Glutamatergic neuron (in vitro differentiated cells): Measurements from ENCODE around the gene TRMT61A. TPM values are rescaled to one million over a fixed set of nuclear protein-coding genes. Genes with fewer than 3 reads are reported as not detected.

Experiments used
- DNase-seq: peaks from one replicate; pipeline ENCODE4 v3.0.0; 2022
- H3K27ac Mint-ChIP-seq: one replicate; pipeline ENCODE4 v1.8.0; 2020; ENCODE audit warnings: mild to moderate bottlenecking, mixed read lengths, inconsistent platforms; ENCODE audit not compliant: unreplicated experiment
- H3K27me3 Mint-ChIP-seq: one replicate; pipeline ENCODE4 v1.8.0; 2020; ENCODE audit warnings: mild to moderate bottlenecking, moderate library complexity, mixed read lengths, inconsistent platforms; ENCODE audit not compliant: unreplicated experiment
- H3K36me3 Mint-ChIP-seq: one replicate; pipeline ENCODE4 v1.8.0; 2020; ENCODE audit warnings: mild to moderate bottlenecking, mixed read lengths, inconsistent platforms; ENCODE audit not compliant: unreplicated experiment
- H3K4me1 Mint-ChIP-seq: one replicate; pipeline ENCODE4 v1.8.0; 2020; ENCODE audit warnings: mild to moderate bottlenecking, low read depth, mixed read lengths, inconsistent platforms; ENCODE audit not compliant: unreplicated experiment
- H3K4me3 Mint-ChIP-seq: one replicate; pipeline ENCODE4 v1.8.0; 2020; ENCODE audit warnings: mild to moderate bottlenecking, mixed read lengths, inconsistent platforms; ENCODE audit not compliant: unreplicated experiment
- H3K9me3 Mint-ChIP-seq: one replicate; pipeline ENCODE4 v1.8.0; 2020; ENCODE audit warnings: mild to moderate bottlenecking, moderate library complexity, mixed read lengths, inconsistent platforms; ENCODE audit not compliant: unreplicated experiment
- long read RNA-seq: library from polyadenylated mRNA; unstranded; transcript quantifications from one replicate; pipeline ENCODE4 v2.0.0, GENCODE V29; 2020; ENCODE audit not compliant: unreplicated experiment
- total RNA-seq: library from RNA; stranded (reverse); fragmentation: NEBNext Ultra II Directional; extraction: Animal tissue kit (Norgen Biotek cat#: 25700); gene quantifications from one replicate; pipeline ENCODE4 v1.2.1, GENCODE V29; 2021; ENCODE audit not compliant: unreplicated experiment
- TF ChIP-seq, protein P1 (sequence below): fragments of 200-600 bp; sonication (generic); IDR thresholded peaks from one replicate; pipeline ENCODE4 v1.5.0; 2021; ENCODE audit not compliant: partially characterized antibody, unreplicated experiment

Gene TRMT61A
- 7.8 TPM for total RNA-seq
- long read RNA-seq, transcript TRMT61A-202 (4 exons, 3,229 nt), result major isoform, 13 of 16 reads
- long read RNA-seq, partial matches to known transcripts, result 1 of 16 reads
- long read RNA-seq, other reads (novel, unspliced or antisense), result 1 of 16 reads

DNA sequence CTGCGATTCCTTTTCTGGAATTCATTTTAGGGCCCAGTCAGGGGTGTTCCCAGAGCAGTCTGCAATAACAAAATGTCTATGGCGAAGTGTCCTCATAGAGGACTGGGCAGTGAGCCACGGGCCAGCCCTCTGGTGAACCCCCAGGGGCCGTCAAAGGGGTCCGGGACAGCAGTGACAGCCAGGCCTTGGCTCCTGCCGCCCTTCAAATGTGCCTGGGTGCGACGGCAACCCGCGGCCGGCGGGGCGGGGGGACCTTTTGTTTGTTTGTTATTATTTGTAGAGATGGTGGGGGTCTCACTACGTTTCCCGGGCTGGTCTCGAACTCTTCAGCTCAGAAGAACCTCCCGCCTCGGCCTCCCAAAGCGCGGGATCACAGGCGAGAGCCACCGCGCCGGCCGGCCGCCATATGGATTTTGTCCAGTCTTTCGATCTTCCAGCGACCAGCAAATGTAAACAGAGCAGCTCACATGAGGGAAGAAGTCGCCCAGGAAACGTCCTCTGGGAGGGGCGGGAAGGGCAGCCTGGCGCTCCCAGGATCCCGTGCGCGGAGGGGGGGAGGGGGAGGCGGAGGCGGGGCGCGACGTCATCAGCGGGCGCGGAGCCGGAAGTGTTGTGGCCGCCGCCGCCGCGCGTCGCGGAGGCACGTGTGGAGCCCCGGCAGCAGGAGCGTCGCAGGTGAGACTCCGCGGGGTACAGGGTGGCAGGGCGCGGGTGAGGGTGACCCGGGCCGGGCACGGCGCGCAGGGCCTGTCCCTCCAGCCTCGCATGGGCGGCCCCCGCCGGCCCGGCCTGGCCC lies at the start of gene TRMT61A:
TSS of gene TRMT61A (plus strand) at position 610 of the 796 bp plus-strand sequence. CDS start 783 bp downstream, outside the sequence.
- H3K4me3 Mint-ChIP-seq, result peak within 1 kb of the TSS; percentile 96
- TF ChIP-seq, protein P1, sequence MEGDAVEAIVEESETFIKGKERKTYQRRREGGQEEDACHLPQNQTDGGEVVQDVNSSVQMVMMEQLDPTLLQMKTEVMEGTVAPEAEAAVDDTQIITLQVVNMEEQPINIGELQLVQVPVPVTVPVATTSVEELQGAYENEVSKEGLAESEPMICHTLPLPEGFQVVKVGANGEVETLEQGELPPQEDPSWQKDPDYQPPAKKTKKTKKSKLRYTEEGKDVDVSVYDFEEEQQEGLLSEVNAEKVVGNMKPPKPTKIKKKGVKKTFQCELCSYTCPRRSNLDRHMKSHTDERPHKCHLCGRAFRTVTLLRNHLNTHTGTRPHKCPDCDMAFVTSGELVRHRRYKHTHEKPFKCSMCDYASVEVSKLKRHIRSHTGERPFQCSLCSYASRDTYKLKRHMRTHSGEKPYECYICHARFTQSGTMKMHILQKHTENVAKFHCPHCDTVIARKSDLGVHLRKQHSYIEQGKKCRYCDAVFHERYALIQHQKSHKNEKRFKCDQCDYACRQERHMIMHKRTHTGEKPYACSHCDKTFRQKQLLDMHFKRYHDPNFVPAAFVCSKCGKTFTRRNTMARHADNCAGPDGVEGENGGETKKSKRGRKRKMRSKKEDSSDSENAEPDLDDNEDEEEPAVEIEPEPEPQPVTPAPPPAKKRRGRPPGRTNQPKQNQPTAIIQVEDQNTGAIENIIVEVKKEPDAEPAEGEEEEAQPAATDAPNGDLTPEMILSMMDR, result no peak
- H3K27me3 Mint-ChIP-seq, result peaks cover 17% of the 10 kb centered on the region
- H3K27ac Mint-ChIP-seq, result peak within 1 kb of the TSS; percentile 99
- DNase-seq, result peak; percentile 91
- H3K36me3 Mint-ChIP-seq, result no peaks in the 10 kb centered on the region
- peaks cover 25% of the 10 kb centered on the region for H3K4me1 Mint-ChIP-seq
- peaks cover 2% of the 10 kb centered on the region for H3K9me3 Mint-ChIP-seq

DNA sequence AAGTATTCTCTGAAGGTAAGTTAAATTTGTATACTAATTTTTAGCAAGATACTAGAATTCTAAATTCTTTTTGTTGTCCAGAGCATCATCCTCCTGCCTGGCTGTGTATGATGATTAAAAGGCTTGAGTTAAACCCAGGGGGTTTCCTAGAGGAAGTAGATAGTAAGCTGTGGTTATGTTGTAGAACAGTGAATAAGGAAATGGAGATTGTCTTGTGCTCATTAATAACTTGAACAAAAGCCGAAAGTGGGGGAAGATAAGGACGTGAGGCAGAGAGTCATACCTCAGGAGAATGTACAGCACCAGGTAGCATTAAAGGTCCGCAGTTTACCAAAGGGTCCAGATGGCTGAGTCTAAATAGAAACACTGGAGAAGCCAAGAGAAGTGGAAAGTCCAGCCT lies 48.4 kb upstream of the TRMT61A start:
- Mint-ChIP-seq H3K27me3 (peaks cover 2% of the 10 kb centered on the region), H3K4me3 (no peak overlapping the region), H3K9me3 (peaks cover 2% of the 10 kb centered on the region), H3K4me1 (no peaks in the 10 kb centered on the region), H3K27ac (no peak overlapping the region), H3K36me3 (no peaks in the 10 kb centered on the region)
- TF ChIP-seq, protein P1, result no peak
- no peak for DNase-seq

- H3K36me3 Mint-ChIP-seq, result no peaks in the 10 kb centered on the region
- H3K9me3 Mint-ChIP-seq, result no peaks in the 10 kb centered on the region
- TF ChIP-seq, protein P1, result no peak
- H3K4me3 Mint-ChIP-seq, result no peak overlapping the region
- no peaks in the 10 kb centered on the region for H3K4me1 Mint-ChIP-seq
- peaks cover 2% of the 10 kb centered on the region for H3K27me3 Mint-ChIP-seq
- no peak overlapping the region for H3K27ac Mint-ChIP-seq
- no peak for DNase-seq
Measured at GRCh38 chr14:103483600-103483999, 45.4 kb upstream of the TRMT61A start.

DNA sequence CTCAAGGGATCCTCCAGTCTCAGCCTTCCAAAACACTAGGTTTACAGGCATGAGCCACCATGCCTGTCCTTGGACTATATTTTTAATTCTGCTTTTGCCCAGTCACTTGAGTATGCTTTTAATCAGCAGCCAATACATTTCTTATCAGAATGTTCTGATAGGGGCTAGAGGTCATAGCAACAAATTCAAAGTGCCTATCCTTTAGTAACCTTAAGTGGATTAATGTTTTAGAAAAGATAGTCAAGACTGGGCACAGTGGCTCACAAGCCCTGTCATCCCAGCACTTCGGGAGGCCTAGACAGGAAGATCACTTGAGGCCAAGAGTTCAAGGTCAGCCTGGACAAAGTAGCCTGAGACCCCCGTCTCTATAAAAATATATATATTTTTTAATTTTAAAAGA lies 43.5 kb upstream of the TRMT61A start:
- Mint-ChIP-seq H3K4me1 (peaks cover 7% of the 10 kb centered on the region), H3K4me3 (no peak overlapping the region), H3K9me3 (no peaks in the 10 kb centered on the region), H3K27ac (no peak overlapping the region), H3K36me3 (no peaks in the 10 kb centered on the region), H3K27me3 (peaks cover 2% of the 10 kb centered on the region)
- TF ChIP-seq, protein P1, result no peak
- DNase-seq, result no peak

DNA sequence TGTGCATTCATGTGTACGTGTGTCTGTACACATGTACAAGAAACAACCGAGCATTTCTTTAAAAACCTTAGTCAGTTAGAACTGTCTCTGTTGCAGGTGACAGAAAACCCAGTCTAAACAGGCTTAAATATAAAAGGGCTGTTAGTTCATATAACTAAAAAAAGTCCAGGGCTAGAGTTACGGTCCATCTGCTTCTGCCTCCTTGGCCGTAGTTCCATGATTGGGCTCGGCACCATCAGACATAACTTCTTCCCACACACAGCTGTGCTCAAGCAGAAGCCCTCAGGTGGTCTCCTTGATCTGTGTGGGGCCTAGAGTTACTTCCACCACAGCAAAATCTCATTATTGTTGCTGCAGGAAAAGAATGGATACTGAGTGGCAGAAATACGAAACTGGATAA lies 40.9 kb upstream of the TRMT61A start:
- H3K9me3 Mint-ChIP-seq, result no peaks in the 10 kb centered on the region
- no peak for DNase-seq
- peaks cover 10% of the 10 kb centered on the region for H3K4me1 Mint-ChIP-seq
- H3K36me3 Mint-ChIP-seq, result no peaks in the 10 kb centered on the region
- peaks cover 2% of the 10 kb centered on the region for H3K27me3 Mint-ChIP-seq
- H3K4me3 Mint-ChIP-seq, result no peak overlapping the region
- TF ChIP-seq, protein P1, result no peak
- H3K27ac Mint-ChIP-seq, result peak overlapping the region; percentile 15
